SK-N-DZ (cell line): ENCODE measurements around the gene SUMO2.
A peak's percentile ranks its signal among the peaks of the same experiment; 100 is the strongest.
"Not testable (repeated sequence)": the region's sequence is repeated elsewhere in the genome, so short reads cannot be mapped to it uniquely, and the experiment has no call there.

ENCODE experiments used
- DNase-seq: peaks from one replicate; pipeline ENCODE4 v3.0.0-alpha.2; 2015; ENCODE audit warnings: low spot score

SUMO2 gene

DNA sequence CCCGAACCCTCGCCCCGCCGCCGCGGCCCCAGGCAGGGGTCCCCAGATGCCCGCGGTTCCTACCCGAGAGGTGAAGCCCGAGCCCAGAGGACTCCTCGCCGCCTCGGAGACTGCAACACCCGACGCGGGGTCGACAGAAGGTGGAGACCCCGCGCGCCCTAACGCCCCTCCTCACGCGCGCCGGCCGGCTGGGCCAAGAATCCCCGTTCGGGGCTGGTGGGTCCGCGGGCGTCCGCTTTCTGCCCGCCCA, 515 bp downstream of the SUMO2 start:
- DNase-seq, result no peak

DNA sequence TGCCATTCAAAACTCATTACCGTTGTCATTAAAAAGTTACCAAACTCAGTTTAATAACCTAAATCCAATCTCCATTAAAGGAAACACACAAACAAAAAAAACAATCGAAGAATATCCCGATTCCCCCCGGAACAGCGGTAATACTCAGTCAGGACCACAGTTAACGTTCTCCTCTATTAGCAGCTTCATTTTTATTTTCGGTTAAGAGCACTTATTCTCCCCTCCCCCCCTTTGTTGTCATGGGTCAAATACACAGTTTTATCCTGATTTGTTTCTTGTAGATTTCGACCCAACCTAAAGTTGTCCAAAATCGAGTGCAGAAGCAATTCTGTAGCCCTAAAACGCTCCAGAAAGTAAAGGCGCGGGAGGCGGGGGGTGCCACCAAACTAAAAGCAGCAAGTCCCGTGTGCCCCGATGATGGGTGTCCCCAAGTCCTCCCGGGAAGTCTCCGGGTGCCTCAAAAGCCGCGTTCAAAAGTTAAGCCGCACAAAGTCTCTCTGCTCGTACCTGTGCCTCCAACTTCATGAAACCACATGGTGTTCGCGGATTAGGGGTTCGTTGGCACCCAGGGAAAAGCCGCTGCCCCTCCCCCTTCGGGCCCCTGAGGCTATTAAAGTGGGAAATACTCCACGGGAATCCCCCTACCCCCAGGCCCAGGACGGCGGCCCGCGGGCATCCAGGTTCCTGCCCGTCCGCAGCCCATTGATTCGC, 996 bp downstream of the SUMO2 start:
- no peak for DNase-seq

DNA sequence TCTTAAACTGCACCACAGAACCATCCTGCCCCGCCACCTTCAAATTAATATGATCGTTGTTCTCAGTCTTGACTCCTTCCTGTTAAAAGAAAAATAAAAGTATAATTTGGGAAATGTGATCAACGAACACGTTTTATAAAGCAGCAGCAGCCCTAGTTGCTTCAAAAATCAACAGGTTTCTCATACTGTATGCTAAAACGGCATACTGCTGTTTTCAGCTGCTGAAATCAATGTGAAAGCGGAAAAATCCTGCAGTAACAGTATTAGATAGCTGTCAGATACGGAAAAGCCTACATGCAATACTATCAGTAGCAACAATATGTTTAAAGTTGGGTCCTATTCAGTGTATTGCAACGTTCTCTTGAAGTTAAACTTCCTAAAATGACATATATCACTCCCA, 1.6 kb downstream of the SUMO2 start:
- DNase-seq, result no peak

DNA sequence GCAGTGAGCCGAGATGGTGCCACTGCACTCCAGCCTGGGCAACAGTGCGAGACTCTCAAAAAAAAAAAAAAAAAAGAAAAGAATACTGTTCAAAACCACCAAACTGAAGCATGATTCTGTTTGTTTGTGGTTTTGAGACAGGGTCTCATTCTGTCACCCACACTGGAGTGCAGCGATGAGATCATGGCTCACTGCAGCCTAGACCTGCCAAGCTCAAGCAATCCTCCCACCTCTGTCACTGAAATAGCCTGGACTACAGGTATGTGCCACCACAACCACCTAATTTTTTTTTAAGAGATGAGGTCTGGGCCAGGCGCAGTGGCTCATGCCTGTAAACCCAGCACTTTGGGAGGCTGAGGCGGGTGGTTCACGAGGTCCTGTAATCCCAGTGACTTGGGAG, 4.3 kb downstream of the SUMO2 start:
- no peak for DNase-seq

DNA sequence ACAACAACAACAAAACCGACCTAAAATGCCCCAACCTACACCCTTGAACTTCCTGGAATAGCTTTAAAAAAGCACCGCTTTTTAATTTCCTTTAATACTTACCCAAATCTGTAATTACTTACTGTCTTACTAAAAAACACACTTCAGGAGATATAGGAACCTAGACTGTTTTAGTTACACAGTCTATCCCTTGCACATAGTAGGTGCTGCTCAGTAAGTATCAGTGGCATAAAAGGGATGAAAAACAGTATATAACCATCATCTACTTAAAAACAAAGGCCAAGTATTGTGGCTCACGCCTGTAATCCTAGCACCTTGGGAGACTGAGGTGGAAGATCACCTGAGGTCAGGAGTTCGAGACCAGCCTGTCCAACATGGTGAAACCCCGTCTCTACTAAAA, 6.1 kb downstream of the SUMO2 start:
- DNase-seq, result no peak

DNA sequence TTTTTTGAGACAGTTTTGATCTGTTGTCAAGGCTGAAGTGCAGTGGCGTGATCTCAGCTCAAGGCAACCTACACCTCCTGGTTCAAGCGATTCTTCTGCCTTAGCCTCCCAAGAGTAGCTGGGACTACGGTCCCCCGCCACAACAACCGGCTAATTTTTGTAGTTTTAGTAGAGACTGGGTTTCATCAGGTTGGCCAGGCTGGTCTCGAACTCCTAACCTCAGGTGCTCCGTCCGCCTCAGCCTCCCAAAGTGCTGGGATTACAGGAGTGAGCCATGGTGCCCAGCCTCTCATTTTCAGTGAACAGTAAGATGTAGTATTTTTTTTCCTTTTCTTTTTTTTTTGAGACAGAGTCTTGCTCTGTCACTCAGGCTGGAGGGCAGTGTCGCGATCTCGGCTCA, 7.8 kb downstream of the SUMO2 start:
- no peak for DNase-seq

DNA sequence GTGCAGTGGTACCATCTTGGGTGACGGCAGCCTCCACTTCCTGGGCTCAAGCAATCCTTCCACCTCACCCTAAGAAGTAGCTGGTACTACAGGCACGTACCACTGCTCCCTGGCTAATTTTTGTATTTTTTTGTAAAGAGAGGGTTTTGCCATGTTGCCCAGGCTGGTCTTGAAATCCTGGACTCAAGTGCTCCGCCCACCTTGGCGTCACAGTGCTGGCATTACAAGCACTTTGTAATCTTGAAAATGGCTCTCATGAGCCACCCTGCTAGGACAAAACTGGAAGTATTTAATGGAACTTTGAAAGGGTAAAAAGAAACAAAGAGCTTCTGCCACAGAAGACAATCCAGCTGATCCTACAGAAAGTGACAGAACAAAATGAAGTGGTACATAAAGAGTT, 9.2 kb downstream of the SUMO2 start:
- no peak for DNase-seq

DNA sequence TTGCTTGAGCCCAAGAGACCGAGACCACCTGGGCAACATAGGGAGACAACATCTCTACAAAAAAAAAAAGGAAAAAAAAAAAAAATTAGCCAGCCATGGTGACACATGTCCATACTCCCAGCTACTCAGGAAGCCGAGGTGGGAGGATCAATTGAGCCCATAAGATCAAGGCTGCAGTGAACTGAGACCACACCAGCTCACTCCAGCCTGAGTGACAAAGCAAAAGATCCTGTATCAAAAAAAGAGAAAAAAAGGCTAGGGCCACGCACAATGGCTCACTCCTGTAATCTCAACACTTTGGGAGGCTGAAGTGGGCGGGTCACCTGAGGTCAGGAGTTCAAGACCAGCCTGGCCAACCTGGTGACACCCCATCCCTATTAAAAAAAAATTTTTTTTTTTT, 13.8 kb downstream of the SUMO2 start:
- no peak for DNase-seq

DNA sequence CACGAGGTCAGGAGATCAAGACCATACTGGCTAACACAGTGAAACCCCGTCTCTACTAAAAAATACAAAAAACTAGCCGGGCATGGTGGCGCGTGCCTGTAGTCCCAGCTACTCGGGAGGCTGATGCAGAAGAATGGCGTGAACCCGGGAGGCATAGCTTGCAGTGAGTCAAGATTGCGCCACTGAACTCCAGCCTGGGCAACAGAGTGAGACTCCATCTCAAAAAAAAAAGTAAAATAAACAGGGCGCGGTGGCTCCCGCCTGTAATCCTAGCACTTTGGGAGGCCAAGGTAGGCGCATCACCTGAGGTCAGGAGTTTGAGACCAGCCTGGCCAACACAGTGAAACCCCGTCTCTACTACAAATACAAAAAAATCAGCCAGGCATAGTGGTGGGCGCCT, 18.2 kb downstream of the SUMO2 start:
- not testable (repeated sequence) for DNase-seq

DNA sequence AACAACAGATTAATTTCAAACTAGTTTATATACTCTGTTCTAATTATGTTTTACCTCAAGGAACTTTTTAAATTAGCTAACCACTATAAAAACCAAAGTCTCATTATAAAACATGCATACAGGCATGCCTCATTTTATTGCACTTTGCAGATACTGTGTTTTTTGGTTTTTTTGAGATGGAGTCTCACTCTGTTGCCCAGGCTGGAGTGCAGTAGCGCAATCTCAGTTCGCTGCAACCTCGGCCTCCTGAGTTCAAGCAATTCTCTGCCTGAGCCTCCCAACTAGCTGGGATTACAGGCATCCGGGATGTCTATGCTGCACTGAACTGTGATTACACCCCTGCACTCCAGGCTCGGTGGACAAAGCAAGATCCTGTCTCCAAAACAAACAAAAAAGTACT, 19.7 kb downstream of the SUMO2 start:
- no peak for DNase-seq

DNA sequence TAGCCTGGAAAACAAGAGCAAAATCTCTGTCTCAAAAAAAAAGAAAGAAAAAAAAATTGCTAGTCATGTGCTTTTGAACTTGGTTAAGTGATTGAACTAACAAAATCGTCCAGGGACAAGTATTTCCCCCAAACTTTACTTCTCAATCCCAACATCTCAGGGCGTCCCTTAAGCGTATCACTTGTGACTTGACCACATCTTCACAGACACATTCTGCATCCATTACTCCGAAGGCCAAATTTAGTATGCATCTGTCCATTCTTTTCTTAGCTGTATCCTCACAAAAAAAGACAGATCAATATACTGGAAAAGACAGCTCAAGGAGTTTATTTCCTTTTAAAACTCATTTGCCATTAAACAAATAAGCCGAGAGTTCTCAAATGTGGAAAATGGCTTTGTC, 22.5 kb downstream of the SUMO2 start:
- no peak for DNase-seq

DNA sequence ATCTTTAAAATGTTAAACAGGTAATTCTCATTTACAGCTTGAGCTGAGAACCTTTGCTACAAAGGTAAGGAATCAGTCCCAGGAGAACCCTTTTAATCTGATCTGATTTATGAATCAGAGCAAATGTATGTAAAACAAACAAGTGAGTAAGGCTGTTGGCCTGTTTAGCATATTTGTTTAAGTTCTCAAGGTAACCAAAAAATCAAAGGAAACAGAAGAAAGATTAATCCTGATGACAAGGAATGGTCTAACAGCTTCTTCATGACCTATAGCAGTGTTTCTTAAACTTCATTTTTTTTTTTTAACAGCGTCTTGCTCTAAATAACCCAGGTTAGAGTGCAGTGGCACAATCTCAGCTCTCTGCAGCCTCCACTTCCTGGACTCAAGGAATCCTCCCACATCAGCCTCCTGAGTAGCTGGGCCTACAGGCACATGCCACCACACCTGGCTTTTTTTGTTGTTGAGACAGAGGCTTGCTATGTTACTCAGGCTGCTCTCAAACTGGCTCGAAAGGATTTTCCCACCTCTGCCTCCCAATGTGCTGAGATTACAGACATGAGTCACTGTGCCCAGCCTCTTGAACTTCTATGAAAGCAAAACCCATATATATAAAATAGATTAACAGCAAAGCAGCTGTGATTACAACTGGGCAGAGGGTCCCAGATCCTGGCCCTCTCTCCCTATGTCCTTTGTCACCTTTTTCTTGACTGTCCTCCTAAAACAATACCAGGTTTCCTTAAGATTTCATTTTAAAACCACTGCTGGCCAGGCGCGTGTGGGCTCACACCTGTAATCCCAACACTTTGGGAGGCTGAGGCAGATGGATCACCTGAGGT, 23.3 kb downstream of the SUMO2 start:
- DNase-seq, result no peak

DNA sequence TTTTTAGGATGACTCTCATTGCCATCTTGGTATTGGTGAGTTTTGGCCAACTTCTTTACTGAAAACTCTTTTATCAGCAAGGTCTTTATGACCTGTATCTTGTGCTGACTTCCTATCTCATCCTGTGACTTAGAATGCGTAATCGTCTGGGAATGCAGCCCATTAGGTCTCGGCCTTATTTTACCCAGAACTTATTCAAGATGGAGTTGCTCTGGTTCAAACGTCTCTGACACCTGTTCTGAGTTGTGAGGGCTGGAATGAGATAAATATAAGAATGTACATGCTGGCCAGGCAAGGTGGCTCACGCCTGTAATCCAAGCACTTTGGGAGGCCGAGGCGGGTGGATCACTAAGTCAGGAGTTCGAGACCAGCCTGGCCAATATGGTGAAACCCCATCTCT, 24.3 kb downstream of the SUMO2 start:
- DNase-seq, result not testable (repeated sequence)

DNA sequence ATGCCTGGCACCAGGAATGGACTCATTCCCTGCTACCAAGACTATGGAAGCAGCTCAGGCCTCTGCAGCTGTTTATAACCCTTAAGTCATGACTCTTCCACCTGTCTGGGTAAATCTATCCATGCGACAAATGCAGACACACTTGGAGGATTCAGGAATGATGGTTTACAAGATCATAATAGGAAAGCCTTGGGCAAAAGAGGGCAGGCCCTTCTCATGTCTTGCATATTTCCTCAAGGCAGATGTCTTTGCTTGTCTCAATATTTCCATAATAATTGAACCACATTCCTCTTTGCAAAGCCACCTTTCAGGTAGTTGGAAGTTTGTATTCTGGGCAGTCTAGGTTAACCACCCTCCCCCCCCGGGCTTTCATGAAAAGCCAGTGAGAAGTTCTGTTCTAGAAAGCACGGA, 27.6 kb downstream of the SUMO2 start:
- no peak for DNase-seq

DNA sequence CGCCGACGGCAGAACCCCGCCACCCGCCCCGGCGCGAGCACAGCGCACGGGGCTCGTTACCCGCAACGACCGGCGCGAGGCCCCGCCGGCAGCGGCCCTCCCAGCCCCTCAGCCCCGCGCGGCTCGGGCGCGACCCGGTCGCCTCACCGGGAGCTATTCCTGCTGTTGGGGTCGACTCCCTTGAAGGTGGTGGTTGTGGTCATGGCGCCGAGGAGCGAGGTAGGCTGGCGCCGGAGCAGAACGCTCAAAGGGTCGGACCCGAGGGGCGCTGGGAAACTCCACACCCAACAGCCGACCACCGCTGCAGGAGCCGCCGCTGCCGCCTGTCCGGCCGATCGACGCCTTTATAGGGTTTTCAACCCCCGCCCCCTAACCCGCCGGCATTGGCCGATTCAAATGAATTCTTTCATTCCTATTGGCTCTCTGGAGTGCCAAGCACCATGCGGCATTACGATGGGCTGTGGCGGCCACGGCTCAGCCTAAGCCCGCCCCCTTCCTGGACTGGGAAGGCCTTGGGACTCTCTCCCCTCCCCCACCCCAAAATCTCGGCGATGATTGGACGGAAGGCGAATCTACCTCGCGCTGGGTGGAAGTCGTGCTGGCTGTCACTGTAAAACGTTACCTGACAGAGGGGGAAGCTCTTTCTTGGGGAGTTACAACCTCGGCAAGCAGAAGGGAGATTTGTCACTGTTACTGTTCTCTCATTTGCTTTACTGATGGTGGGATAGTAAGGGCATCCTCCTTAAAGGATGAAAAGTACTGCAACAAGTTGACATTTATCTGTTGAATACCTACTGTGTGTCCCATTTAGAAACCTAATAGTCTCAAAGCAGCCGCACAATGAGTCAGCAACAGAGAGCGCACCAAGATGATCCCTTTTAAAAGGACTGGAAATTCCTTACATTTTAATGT, 28.3 kb downstream of the SUMO2 start, which contains the start of gene JPT1:
Gene JPT1 (minus strand): TSS at position 318 of the 912 bp plus-strand sequence. CDS start 115 bp downstream, at position 203.
- peak; percentile 99 for DNase-seq

DNA sequence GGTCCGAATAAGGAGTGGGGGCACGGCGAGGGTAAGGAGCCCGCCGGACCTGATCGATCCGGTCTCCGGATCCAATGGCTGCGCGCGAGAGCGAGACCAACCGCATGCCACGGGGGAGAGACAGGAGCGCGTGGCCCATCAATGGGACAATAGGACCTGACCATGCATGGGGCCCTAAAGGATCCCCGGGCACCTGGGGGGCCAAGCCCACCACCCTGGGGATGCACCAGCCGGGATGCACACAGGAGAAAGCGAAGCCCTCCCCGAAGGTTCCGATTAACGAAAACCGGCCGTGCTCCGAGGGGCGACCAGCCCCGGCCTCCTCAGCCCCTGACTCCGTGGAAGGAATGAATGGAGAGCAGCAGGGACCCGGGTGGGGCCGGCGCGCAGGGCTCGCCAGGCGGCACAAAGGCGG, 29.0 kb downstream of the SUMO2 start:
- DNase-seq, result peak; percentile 44

DNA sequence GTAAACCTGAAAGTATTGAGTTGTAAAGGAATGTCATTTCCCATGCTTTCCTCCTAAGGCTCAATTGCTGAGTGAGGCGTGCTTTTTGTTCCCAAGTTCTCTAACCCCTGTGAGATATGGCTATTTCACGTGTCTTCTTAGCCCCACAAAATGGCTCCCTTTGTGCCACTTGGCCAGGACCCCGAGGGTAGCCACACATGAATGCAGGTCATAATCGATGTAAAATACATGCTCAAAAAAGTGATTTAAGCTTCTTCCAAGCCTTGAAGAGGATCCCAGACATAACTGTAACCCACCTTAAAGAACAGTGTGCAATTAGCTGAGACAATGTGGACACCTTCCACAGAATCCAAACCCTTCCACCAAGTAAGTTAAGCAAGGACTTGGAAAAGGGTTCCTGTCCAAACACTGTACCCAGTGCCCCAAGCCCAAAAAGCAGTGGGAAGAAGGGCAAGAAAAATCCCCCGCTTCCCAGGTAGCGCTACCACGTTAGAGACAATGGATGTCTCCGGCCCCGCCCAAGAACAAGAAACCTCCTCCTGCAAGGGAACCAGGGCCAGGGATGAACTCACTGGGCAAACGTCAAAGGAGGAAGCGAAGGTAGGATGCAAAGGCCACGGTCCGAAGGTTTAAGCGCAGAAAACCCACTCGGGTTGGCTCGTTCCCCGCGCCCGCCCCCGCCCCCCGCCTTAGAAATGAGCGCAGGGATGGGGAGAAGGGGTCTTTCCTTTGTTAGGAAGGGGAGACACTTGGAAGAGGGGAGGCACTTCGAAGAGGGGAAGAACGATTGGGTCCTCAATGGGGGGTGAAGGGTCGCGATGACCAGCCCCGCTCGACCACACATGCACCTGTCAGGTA, 29.6 kb downstream of the SUMO2 start:
- DNase-seq, result peak; percentile 52

DNA sequence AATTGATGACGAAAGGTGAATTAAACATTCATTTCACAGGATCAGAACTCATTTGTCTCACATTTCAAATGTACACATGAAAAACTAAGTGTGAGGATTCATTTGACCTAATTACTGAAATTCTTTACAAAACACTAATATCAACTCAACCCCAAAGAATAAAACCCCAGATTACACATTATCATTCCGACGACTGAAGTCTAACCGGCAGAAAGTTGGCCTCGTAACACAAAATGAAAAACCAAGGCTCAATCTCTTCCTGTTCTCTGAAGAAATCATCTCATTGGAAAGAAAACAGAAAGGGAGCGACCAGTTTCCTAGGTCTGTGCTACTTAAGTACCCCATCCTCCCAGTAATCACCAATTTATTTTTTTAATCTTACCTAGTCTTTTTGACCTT, 30.2 kb downstream of the SUMO2 start:
- no peak for DNase-seq

DNA sequence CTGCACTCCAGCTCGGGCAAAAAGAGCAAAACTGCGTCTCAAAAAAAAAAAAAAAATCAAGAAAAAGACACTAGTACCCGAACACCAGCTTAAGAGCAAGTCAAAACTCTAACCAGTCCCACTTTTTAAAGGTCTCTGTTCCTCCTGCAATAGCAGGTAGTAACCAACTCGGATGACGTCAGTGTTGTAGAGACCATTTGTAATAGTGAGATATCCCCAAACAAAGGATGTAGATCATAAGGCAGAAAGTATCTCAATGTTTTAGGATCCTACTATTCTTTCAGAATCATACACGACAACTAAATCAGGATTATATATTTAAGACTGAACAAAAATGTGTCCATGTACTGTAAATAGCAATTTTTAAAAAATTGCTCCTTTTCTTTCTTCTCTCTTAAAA, 30.8 kb downstream of the SUMO2 start:
- DNase-seq, result no peak

DNA sequence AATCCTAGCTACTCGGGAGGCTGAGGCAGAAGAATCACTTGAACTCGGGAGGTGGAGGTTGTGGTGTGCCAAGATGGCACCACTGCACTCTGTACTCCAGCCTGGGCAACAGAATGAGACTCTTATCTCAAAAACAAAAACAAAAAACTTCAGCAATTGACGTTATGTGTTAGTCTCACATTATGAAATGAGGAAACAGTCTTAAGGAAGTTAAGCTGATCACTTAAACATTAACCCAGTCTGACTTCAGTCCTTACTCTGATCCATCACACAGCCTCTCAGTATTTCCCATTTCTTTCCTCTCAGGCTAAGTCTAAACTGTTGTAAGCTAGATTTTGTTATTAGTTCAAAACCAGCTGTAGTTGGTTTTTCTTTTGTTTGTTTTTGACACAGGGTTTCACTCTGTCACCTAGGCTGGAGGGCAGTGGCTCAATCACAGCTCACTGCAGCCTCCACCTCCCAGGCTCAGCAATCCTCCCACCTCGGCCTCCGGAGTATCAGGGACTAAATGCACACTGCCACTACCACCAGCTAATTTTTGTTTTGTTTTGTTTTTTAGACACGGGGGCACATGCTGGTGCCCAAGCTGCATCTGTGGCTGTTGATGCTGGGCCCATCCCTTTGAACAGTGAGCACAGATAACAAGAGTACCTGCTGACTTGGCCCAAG, 34.7 kb downstream of the SUMO2 start:
- no peak for DNase-seq

DNA sequence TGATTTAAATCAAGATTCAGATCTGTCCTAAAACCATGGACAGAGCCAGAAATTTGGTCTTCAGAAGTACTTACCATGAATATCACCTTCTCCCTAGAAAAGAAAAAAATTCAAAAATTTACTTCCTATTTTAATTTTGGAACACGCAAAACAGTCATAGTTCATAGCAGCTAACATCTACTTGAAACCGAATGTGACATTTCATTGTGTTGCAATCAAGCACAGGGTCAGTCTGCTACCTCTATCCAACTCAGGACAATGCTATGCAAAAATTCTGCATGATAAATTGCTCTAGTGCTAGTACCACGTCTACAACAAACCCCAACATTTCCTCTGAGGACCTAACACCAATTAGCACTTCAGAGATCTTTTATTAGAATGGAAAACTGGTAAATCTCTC, 36.2 kb downstream of the SUMO2 start:
- DNase-seq, result no peak
